Kidney (tissue), 14 donors: ENCODE data around the gene STX19. TPM values are rescaled to one million over a fixed set of nuclear protein-coding genes. Genes with fewer than 3 reads are reported as not detected.
A peak's percentile ranks its signal among the peaks of the same experiment; 100 is the strongest.

ENCODE experiments used
- DNase-seq, 5 donors: peaks; one replicate each; pipeline ENCODE4 v3.0.0-alpha.2; 2013 to 2020
- FAIRE-seq: peaks from 2 replicates; lab custom pipeline; 2012; peaks lifted over from hg19 to GRCh38; lab: Jason Lieb, UNC
- H3K27ac ChIP-seq, 2 donors: one replicate each; pipeline ENCODE4 v1.7.0; 2013; ENCODE audit warnings: low read depth in 2 of 2, low read length in 2 of 2, inconsistent platforms in 1 of 2
- H3K27me3 ChIP-seq: one replicate; pipeline ENCODE4 v1.7.1; 2013; ENCODE audit warnings: low read length, inconsistent platforms; ENCODE audit not compliant: control insufficient read depth, insufficient read depth
- H3K36me3 ChIP-seq, 3 donors: one replicate each; pipeline versions ENCODE4 v1.7.0 to v1.7.1; 2013; ENCODE audit warnings: low read length in 3 of 3, control low read depth in 1 of 3, inconsistent platforms in 1 of 3; ENCODE audit not compliant: insufficient read depth in 3 of 3, control insufficient read depth in 2 of 3
- H3K4me1 ChIP-seq, 3 donors: one replicate each; pipeline versions ENCODE4 v1.7.0 to v1.7.1; 2013; ENCODE audit warnings: low read length in 3 of 3, inconsistent platforms in 1 of 3, low read depth in 1 of 3; ENCODE audit not compliant: control insufficient read depth in 2 of 3, insufficient read depth in 2 of 3
- H3K4me3 ChIP-seq, 3 donors: one replicate each; pipeline versions ENCODE4 v1.7.0 to v1.8.1; 2013; ENCODE audit warnings: low read length in 3 of 3, control low read depth in 1 of 3, inconsistent platforms in 1 of 3
- H3K9ac ChIP-seq, 3 donors: one replicate each; pipeline versions ENCODE4 v1.7.0 to v1.7.1; 2013; ENCODE audit warnings: low read length in 3 of 3, control low read depth in 1 of 3, inconsistent platforms in 1 of 3
- H3K9me3 ChIP-seq, 3 donors: one replicate each; pipeline versions ENCODE4 v1.7.0 to v1.7.1; 2013; ENCODE audit warnings: low read length in 3 of 3, control low read depth in 1 of 3, inconsistent platforms in 1 of 3; ENCODE audit not compliant: control insufficient read depth in 2 of 3, insufficient read depth in 1 of 3
- intact Hi-C: fragments of 100-400 bp; cut with DNase I; formaldehyde crosslinking; loops from one replicate; pipeline ENCODE4 v1.11.1; 2022
- polyA plus RNA-seq: library from polyadenylated mRNA; stranded (reverse); fragments of 350-450 nt; fragmentation: Illumina TruSeq; extraction: RNeasy Lipid Tissue Mini Kit (QIAGEN cat#74804); gene quantifications from one replicate; pipeline ENCODE4 v1.2.3, GENCODE V29; 2014; ENCODE audit warnings: low read depth, low replicate concordance; ENCODE audit not compliant: insufficient read depth
- total RNA-seq: library from RNA; stranded (reverse); fragmentation: NEBNext Ultra II Directional; extraction: Animal tissue kit (Norgen Biotek cat#: 25700); gene quantifications from one replicate; pipeline ENCODE4 v1.2.1, GENCODE V29; 2021
- TF ChIP-seq, protein P1 (sequence below): IDR thresholded peaks from 3 replicates; pipeline ENCODE4 v1.5.1; 2012; ENCODE audit warnings: mild to moderate bottlenecking, moderate library complexity, borderline replicate concordance; ENCODE audit not compliant: insufficient read depth; ENCODE audit errors: extremely low read depth
- donor health status: control.
- donor health status: control.
- donor health status: control.
- donor health status: control.
- donor health status: control.
- donor health status: DM: yes; HTN: yes; CAD: no.
- donor health status: Normal renal cell carcinoma (clear cell type).

STX19 gene
- total and polyA plus RNA-seq, 2 donors from 2014 or later = 0.47 TPM; not detected in 1

DNA sequence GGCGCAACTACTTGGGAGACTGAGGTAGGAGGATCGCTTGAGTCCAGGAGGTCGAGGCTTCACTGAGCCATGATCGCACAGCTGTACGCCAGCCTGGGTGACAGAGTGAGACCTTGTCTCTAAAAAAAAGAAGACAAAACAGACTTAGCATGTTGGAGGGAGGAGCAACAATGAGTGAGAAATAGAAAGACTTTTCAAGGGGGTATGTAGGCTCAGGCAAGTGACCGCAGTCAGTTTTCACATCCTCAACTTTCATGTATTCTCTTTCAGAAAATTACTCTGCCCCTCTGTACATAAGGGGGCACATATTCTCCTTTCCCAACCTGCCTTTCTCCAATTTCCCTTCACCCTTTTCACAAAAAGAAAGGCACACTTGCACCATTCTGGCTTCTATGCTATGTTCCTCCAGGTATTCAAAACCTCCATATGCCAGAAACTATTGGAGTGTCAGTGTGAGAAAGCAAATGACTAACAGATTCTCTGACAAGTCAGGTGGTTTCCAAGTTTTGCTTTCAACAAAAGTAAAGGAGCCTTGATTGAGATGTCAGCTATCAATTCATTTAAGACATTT lies 42.0 kb upstream of the STX19 start:
- intact Hi-C loops = no loop called here

DNA sequence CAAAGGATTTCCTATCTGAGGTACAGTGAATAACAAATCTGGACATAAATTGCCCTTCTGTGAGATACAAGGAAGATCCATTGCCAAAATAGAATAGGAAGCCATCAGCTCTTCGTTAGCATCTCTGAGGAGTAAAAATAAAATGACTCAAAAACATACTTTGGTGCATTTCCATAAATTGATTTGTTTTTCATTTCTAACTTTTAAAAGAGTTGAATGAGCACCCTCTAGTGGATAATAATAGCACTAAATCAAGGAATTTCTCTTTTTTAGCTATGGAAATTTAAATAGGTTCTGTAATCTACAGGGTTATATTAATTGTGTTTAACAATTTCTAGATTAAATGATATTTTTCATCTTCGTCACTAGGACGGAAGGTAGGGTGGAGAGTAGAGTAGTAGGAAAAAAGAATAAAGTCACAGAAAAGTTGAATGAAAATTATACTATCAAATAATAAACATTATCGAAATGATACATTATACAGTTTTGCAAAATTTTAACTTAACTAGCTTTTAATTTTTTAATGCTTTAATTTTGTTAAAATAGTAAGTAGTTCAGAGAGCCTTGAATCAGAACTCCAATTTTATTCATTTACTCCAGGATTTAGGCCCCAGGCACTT lies 40.9 kb upstream of the STX19 start:
- intact Hi-C loops = no loop called here

More for the DNA sequence above, 42.0 kb upstream of the STX19 start:
- DNase-seq (no peak), FAIRE-seq (no peak)
- H3K27ac ChIP-seq = no peak overlapping the region
- no peaks in the 10 kb centered on the region for H3K4me1 ChIP-seq
- H3K4me3 ChIP-seq = no peak overlapping the region
- H3K27me3 ChIP-seq = no peaks in the 10 kb centered on the region
- H3K9ac ChIP-seq = no peak overlapping the region
- peaks cover 3 to 6% (median 4%) of the 10 kb centered on the region in 3 donors for H3K36me3 ChIP-seq
- H3K9me3 ChIP-seq = no peaks in the 10 kb centered on the region
- TF ChIP-seq, protein P1, sequence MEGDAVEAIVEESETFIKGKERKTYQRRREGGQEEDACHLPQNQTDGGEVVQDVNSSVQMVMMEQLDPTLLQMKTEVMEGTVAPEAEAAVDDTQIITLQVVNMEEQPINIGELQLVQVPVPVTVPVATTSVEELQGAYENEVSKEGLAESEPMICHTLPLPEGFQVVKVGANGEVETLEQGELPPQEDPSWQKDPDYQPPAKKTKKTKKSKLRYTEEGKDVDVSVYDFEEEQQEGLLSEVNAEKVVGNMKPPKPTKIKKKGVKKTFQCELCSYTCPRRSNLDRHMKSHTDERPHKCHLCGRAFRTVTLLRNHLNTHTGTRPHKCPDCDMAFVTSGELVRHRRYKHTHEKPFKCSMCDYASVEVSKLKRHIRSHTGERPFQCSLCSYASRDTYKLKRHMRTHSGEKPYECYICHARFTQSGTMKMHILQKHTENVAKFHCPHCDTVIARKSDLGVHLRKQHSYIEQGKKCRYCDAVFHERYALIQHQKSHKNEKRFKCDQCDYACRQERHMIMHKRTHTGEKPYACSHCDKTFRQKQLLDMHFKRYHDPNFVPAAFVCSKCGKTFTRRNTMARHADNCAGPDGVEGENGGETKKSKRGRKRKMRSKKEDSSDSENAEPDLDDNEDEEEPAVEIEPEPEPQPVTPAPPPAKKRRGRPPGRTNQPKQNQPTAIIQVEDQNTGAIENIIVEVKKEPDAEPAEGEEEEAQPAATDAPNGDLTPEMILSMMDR = no peak

DNA sequence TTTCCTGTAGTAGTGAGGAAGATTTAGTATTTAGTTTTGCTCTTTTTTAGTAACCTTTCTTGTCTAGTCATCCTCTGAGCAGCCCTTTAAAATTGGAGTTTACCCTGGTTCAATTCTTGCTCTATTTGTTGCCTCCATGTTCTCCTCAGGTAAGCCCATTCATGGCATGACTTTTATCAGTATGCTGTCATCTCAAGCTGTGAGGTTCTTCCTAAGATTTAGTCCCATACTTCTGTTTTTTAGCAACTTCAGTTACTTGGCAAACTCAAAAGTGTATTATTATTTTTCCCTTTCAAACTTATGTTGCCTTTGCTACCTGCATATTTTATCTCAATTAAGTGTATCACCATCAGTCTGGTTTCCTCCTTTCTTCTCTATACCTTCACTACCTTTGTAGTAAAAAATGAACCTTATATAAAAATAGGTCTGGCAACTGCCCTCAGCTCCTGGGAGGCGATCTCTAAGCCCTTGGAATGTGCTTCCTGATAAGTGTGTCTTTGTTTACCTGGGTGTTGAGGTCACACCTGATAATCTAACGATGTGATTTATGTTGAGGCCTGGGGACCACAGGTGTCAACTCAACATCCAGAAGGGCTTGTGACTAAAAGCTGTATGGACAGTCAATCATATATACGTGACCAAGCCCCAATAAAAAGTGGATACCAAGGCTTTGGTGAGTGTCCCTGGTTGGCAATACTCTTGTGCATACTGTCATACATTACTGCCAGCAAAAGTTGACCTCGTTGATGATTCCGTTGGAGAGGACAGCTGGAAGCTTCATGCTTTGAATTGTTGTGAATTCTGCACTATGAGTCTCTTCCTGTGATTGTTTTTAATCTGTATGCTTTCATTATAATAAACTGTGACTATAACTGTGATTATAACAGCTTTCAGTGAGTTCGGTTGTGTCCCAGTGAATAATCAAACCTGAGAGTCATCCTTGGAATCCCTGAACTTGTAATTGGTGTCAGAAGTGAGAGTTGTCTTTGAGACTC lies 38.4 kb upstream of the STX19 start:
- peaks cover 0 to 4% (median 2%) of the 10 kb centered on the region in 3 donors for H3K4me1 ChIP-seq
- H3K9me3 ChIP-seq = no peaks in the 10 kb centered on the region
- no peaks in the 10 kb centered on the region for H3K27me3 ChIP-seq
- DNase-seq (no peak), FAIRE-seq (no peak)
- H3K36me3 ChIP-seq = peaks cover 2 to 6% (median 4%) of the 10 kb centered on the region in 3 donors
- no peak overlapping the region for H3K4me3 ChIP-seq
- TF ChIP-seq, protein P1 = no peak
- intact Hi-C loops = no loop called here
- H3K9ac ChIP-seq = no peak overlapping the region
- H3K27ac ChIP-seq = no peak overlapping the region

More for the DNA sequence above, 40.9 kb upstream of the STX19 start:
- Histone ChIP-seq H3K4me3 (no peak overlapping the region), H3K9me3 (no peaks in the 10 kb centered on the region), H3K27me3 (no peaks in the 10 kb centered on the region), H3K4me1 (no peaks in the 10 kb centered on the region), H3K36me3 (peaks cover 3 to 6% (median 4%) of the 10 kb centered on the region in 3 donors), H3K9ac (no peak overlapping the region), H3K27ac (no peak overlapping the region)
- DNase-seq = peak in 1 of 5 donors; percentile 22
- peak; percentile 96 for FAIRE-seq
- TF ChIP-seq, protein P1 = peak; percentile 21
